Upper lobe of left lung (tissue), 4 donors: ENCODE data around the gene FAM118A.

Experiments used
- EP300 ChIP-seq, 4 donors: sonication (generic); formaldehyde crosslinking; IDR thresholded peaks; one replicate each; pipeline ENCODE4 v1.5.1; 2017; ENCODE audit warnings: antibody characterized with exemption in 4 of 4, control low read depth in 2 of 4
- POLR2A ChIP-seq, 4 donors: fragments of 450-650 bp; IDR thresholded peaks; one replicate each; pipeline ENCODE4 v1.5.1; 2016 to 2017; ENCODE audit warnings: antibody characterized with exemption in 4 of 4, mild to moderate bottlenecking in 2 of 4
- POLR2AphosphoS5 ChIP-seq, 2 donors: sonication (generic); formaldehyde crosslinking; IDR thresholded peaks; one replicate each; pipeline ENCODE4 v1.5.1; 2017; ENCODE audit warnings: antibody characterized with exemption in 2 of 2
- TF ChIP-seq, protein P1 (sequence below), 6 experiments: fragments of 450-650 bp in 4 of 6; fragments of 200-600 bp in 2 of 6; sonication (generic) in 2 of 6; IDR thresholded peaks; one replicate each; pipeline ENCODE4 v1.5.1; 2016 to 2019; ENCODE audit warnings: antibody characterized with exemption in 6 of 6

DNA sequence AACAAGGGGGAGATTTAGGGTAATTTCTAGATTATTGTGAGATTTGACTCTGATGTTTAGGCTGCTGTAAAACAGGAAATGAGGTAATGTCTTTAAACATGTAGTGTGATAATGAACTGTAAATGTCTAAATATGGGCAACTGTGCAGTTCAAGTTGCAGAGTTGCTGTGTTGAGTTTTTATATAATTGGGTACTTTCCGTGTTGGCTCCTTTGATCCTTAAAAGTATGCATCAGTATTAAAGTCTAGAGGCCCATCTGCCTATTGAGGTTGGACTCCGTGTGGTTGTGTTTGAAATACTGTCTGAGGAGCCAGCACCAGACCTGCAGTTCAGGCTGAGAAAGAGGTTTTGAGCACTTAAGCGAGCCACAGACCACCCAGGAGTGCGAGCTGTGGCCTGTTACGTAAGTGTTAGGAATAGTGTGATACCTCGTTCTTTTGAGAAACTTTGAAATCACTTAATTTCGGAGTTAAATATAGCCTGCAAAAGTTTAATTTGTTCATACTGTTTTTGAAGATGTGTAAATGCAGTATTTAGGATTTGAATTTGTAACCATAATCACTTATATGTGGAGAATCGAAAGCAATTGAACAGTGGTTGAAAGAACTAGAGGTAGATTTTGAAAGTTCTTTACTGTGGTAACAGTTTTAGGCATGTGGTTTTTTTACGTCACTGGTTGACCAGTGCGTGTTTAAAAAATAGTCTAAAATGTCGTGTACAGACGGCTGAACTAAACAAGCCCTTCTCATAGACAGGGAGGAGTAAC is 9.0 kb downstream of the FAM118A start:
- TF ChIP-seq, protein P1, sequence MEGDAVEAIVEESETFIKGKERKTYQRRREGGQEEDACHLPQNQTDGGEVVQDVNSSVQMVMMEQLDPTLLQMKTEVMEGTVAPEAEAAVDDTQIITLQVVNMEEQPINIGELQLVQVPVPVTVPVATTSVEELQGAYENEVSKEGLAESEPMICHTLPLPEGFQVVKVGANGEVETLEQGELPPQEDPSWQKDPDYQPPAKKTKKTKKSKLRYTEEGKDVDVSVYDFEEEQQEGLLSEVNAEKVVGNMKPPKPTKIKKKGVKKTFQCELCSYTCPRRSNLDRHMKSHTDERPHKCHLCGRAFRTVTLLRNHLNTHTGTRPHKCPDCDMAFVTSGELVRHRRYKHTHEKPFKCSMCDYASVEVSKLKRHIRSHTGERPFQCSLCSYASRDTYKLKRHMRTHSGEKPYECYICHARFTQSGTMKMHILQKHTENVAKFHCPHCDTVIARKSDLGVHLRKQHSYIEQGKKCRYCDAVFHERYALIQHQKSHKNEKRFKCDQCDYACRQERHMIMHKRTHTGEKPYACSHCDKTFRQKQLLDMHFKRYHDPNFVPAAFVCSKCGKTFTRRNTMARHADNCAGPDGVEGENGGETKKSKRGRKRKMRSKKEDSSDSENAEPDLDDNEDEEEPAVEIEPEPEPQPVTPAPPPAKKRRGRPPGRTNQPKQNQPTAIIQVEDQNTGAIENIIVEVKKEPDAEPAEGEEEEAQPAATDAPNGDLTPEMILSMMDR (IDR thresholded peaks at IDR 0.05), result no peak
- TF ChIP-seq POLR2A (IDR thresholded peaks at IDR 0.05) (peak in 1 of 4 donors; percentile 10), EP300 (IDR thresholded peaks at IDR 0.05) (no peak), POLR2AphosphoS5 (IDR thresholded peaks at IDR 0.05) (no peak)
